HFFc6 (cell line): ENCODE measurements around the gene SLC43A2. TPM values are rescaled to one million over a fixed set of nuclear protein-coding genes. Genes with fewer than 3 reads are reported as not detected.

Experiments
- DNase-seq: peaks from one replicate; pipeline ENCODE4 v3.0.0-alpha.2; 2018
- H3K27ac Mint-ChIP-seq: 2 replicates; pipeline ENCODE4 v1.8.0; 2020; ENCODE audit warnings: mild to moderate bottlenecking, mixed read lengths
- H3K27me3 Mint-ChIP-seq: 2 replicates; pipeline ENCODE4 v1.8.0; 2021; ENCODE audit warnings: mild to moderate bottlenecking, moderate library complexity, mixed read lengths; ENCODE audit not compliant: insufficient read depth
- H3K36me3 Mint-ChIP-seq: 2 replicates; pipeline ENCODE4 v1.8.0; 2021; ENCODE audit warnings: low read depth, mixed read lengths
- H3K4me1 Mint-ChIP-seq: 2 replicates; pipeline ENCODE4 v1.8.0; 2020; ENCODE audit warnings: low read depth, mixed read lengths
- H3K4me3 Mint-ChIP-seq: 2 replicates; pipeline ENCODE4 v1.8.0; 2020; ENCODE audit warnings: mild to moderate bottlenecking, moderate library complexity, mixed read lengths
- H3K9me3 Mint-ChIP-seq: 2 replicates; pipeline ENCODE4 v1.8.0; 2020; ENCODE audit warnings: mild to moderate bottlenecking, mixed read lengths
- total RNA-seq, 6 experiments: library from RNA; stranded (reverse); fragmentation: NEBNext Ultra II Directional; extraction: Animal tissue kit (Norgen Biotek cat#: 25700); gene quantifications; 2 replicates in 1 of 6; 3 replicates in 5 of 6; pipeline ENCODE4 v1.2.3, GENCODE V29; 2021
- TF ChIP-seq, protein P1 (sequence below): fragments of 200-600 bp; sonication (generic); IDR thresholded peaks from 2 replicates; pipeline ENCODE4 v1.5.0; 2021; ENCODE audit warnings: antibody characterized with exemption, mild to moderate bottlenecking

SLC43A2 gene
- total RNA-seq, 6 experiments from 2014 or later: 6.4 to 11.2 (median 6.9) TPM

DNA sequence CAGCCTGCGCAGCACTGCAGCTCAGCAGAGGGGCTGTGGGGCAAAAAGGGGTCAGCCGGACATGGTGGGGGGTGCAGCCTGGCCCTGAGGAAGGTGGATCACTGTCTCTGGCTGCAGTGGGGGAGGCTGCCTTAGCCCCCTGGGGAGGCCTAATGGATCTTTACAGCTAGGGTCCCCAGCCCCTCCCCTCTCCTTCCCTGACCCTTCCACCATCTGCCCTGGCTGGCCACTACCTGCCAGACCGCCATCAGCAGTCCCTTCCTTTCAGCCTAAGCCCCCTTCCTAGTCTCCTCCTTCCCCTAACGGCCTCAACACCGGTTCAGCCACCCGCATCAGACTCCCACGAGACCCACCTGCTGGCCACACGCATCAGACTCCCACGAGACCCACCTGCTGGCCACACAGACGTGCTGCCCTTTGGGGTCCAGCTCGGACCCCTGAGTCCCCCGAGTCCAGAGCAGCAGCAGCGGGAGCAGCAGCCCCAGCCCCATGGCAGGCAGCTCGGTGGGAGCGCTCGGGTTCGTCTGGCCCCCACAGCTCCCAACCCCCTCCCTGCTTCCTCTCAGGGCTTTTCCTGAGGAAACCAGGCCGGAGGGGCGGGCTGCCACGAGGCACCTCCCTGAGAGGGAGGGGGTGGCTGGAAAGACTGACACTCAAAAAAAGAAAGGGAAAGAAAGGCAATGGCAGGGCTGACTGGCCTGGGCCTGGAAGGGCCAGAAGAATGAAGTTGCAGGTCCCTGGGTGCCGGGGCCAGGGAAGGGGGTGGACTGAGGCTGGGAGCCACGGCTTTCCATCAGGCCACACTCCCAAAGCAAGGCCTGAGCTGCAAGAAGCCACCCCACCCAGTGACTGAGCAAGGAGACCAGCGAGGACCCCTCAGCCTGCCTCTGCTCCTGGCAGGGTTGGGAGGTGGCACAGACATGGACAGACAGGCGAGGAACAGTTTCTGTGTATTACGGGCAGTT lies 16.9 kb upstream of the SLC43A2 start, which contains the start of gene SCARF1:
SCARF1 (minus strand) TSS at position 526 of the 965 bp plus-strand sequence; CDS start at position 491, 35 bp downstream.
- peaks cover 22% of the 10 kb centered on the region for H3K4me1 Mint-ChIP-seq
- DNase-seq: no peak
- H3K27me3 Mint-ChIP-seq: peaks cover 2% of the 10 kb centered on the region; the same call in 1 of the 2 replicates
- H3K4me3 Mint-ChIP-seq: no peak within 1 kb of the TSS
- H3K9me3 Mint-ChIP-seq: no peaks in the 10 kb centered on the region
- H3K27ac Mint-ChIP-seq: no peak within 1 kb of the TSS
- TF ChIP-seq, protein P1, sequence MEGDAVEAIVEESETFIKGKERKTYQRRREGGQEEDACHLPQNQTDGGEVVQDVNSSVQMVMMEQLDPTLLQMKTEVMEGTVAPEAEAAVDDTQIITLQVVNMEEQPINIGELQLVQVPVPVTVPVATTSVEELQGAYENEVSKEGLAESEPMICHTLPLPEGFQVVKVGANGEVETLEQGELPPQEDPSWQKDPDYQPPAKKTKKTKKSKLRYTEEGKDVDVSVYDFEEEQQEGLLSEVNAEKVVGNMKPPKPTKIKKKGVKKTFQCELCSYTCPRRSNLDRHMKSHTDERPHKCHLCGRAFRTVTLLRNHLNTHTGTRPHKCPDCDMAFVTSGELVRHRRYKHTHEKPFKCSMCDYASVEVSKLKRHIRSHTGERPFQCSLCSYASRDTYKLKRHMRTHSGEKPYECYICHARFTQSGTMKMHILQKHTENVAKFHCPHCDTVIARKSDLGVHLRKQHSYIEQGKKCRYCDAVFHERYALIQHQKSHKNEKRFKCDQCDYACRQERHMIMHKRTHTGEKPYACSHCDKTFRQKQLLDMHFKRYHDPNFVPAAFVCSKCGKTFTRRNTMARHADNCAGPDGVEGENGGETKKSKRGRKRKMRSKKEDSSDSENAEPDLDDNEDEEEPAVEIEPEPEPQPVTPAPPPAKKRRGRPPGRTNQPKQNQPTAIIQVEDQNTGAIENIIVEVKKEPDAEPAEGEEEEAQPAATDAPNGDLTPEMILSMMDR: no peak
- H3K36me3 Mint-ChIP-seq: no peaks in the 10 kb centered on the region

DNA sequence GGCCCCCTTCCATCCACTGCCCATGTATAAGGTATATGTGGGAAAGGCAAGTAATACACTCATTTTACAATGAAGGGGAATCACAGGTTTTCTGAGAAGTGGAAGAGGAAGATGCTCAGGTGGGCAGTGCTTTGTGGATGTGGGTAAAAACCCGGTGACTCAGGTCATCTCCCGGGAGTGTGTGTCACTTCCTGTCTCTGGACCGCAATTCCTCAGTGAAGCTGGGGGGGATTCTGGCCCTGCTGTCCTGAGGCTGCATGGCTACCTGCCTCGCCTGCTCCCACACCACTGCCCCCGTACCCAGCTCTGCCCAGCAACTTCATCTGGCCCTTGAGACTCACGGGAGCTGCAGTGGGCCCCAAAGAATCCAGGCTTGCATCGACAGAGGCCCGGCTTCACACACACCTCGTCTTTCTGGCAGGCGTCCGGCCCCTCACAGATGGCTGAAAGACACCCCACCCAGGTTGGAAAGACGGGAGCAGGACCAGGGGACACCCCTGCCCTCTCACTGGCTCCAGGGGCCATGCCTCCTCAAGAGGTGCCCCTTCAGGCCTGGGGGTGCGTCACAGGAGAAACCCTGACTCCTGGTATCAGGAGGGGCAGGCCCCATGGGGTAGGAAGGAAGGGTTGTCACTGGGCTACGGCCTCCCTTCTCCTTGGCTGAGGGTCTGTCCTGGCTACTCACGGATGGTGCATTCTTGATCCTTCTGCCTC lies 16.0 kb upstream of the SLC43A2 start:
- TF ChIP-seq, protein P1: no peak
- no peaks in the 10 kb centered on the region for H3K36me3 Mint-ChIP-seq
- H3K9me3 Mint-ChIP-seq: no peaks in the 10 kb centered on the region
- DNase-seq: peak; percentile 33
- H3K4me1 Mint-ChIP-seq: peaks cover 15% of the 10 kb centered on the region
- peak overlapping the region; percentile 71 for H3K27ac Mint-ChIP-seq
- peak overlapping the region; percentile 72; the same call in 1 of the 2 replicates for H3K4me3 Mint-ChIP-seq
- H3K27me3 Mint-ChIP-seq: peaks cover 2% of the 10 kb centered on the region; the same call in 1 of the 2 replicates

DNA sequence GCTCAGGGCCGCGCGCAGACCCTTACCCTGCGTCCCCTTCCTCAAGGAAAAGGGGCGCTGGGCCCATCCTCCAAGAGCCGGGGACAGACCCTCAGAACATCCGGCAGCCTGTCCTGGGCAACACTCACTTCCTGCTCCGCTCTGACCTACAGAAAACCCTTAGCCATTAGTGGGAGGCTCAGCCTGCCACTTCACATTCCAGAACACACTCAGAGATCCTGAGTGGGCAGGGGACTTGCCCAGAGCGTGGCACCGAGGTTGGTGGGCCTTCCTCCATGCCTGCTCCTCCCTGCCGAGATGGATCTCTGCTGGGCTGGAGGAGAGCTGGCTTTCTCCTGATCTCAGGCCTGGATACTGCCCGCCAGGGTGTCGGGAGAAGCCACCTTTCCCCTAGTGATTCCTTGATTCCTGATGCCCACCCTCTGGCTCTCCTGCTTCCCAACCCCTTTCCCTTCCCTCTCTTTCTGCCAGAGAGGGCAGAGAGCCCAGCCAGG lies 15.4 kb upstream of the SLC43A2 start:
- Mint-ChIP-seq H3K4me1 (peaks cover 15% of the 10 kb centered on the region), H3K27ac (peak overlapping the region; percentile 71), H3K9me3 (no peaks in the 10 kb centered on the region), H3K4me3 (peak overlapping the region; percentile 72), H3K36me3 (no peaks in the 10 kb centered on the region), H3K27me3 (peaks cover 2% of the 10 kb centered on the region; the same call in 1 of the 2 replicates)
- TF ChIP-seq, protein P1: no peak
- DNase-seq: no peak

DNA sequence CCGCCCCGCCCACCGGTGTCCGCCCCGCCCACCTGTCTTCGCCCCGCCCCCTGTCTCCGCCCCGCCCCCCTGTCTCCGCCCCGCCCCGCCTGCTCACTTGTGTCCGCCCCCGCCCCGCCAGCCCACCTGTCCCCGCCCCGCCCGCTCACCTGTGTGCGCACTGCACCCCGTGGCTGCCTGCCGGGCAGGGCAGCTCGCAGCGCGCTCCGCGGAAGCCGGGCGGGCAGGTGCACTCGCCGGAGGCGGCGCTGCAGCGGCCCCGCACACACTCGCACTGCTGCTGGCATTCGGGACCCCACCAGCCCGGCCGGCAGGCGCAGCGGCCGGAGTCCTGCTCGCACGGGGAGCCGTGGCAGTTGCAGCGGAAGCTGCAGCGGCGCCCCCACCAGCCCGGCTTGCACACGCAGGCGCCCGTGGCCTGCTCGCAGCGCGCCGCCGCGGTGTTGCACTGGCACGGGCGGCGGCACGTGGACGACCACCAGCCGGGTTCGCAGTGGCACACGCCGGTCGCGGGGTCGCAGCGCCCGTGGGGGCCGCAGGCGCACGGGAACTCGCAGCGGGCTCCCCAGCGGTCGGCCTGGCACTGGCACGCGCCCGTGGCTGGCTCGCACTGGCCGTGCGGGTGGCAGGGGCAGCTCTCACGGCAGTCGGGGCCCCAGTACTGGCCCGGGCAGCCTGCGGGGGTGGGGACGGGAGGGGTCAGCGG lies 14.8 kb upstream of the SLC43A2 start:
- peaks cover 15% of the 10 kb centered on the region for H3K4me1 Mint-ChIP-seq
- peaks cover 2% of the 10 kb centered on the region; the same call in 1 of the 2 replicates for H3K27me3 Mint-ChIP-seq
- no peak overlapping the region for H3K27ac Mint-ChIP-seq
- peak overlapping the region; percentile 72; the same call in 1 of the 2 replicates for H3K4me3 Mint-ChIP-seq
- no peaks in the 10 kb centered on the region for H3K36me3 Mint-ChIP-seq
- no peak for DNase-seq
- TF ChIP-seq, protein P1: peak; percentile 51; the same call in 1 of the 2 replicates
- no peaks in the 10 kb centered on the region for H3K9me3 Mint-ChIP-seq

DNA sequence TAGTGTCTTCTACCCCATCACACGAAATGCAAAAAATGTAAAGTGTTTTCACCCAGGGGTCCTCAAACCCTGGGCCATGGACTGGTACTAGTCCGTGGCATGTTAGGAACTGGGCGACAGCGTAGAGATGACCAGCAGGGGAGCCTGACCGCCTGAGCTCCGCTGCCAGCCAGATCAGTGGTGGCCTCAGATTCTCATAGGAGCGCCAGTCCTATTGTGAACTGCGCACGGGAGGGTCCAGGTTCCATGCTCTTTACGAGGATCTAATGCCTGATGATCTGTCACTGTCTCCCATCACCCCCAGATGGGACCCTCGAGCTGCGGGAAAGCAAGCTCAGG lies 12.4 kb upstream of the SLC43A2 start:
- Mint-ChIP-seq H3K4me1 (peaks cover 11% of the 10 kb centered on the region), H3K27ac (no peak overlapping the region), H3K9me3 (no peaks in the 10 kb centered on the region), H3K36me3 (no peaks in the 10 kb centered on the region), H3K4me3 (no peak overlapping the region), H3K27me3 (peaks cover 3% of the 10 kb centered on the region)
- TF ChIP-seq, protein P1: no peak; the same call in 1 of the 2 replicates
- no peak for DNase-seq
